ENCODE data around the gene RAD51D.

GRCh38 chr17:35076874-35077273, 42.8 kb downstream of the RAD51D start:
- TF ChIP-seq RAD21 (IDR thresholded peaks at IDR 0.05; ENCODE audit: low read length) = no peak
- no peak for TF ChIP-seq TCF12 (IDR thresholded peaks at IDR 0.05)
- no peak for TF ChIP-seq CTCF (IDR thresholded peaks at IDR 0.05)
- TF ChIP-seq JUND (IDR thresholded peaks at IDR 0.05) = no peak
- no peak for TF ChIP-seq REST (IDR thresholded peaks at IDR 0.05; ENCODE audit: low read depth, low read length)
- no peak for TF ChIP-seq NFIC (IDR thresholded peaks at IDR 0.05; ENCODE audit: borderline replicate concordance)
- no peak for TF ChIP-seq TEAD4 (IDR thresholded peaks at IDR 0.05; ENCODE audit: borderline replicate concordance, insufficient read depth)
- TF ChIP-seq MAX (IDR thresholded peaks at IDR 0.05; ENCODE audit: low read depth) = no peak
- TF ChIP-seq POLR2AphosphoS5 (IDR thresholded peaks at IDR 0.05; ENCODE audit: low read depth, low read length) = no peak
- no peak for TF ChIP-seq USF2 (IDR thresholded peaks at IDR 0.05; ENCODE audit: borderline replicate concordance, low read depth, low read length)
- no peak for TF ChIP-seq EZH2phosphoT487 (IDR thresholded peaks at IDR 0.05; ENCODE audit: borderline replicate concordance, low read depth)
- TF ChIP-seq YY1 (IDR thresholded peaks at IDR 0.05; ENCODE audit: low read depth) = no peak
